ENCODE measurements around the gene ZFHX3.

The ZFHX3 gene

GRCh38 chr16:72898216-72898825, 149.6 kb downstream of the ZFHX3 start:
- DNase-seq (ENCODE audit: extremely low spot score) = no peak
- POLR2A ChIA-PET = no interaction called here
- CTCF ChIA-PET = no interaction called here
- TF ChIP-seq FOXK2 (IDR thresholded peaks at IDR 0.05) (no peak), SP1 (IDR thresholded peaks at IDR 0.05) (no peak), FOXA1 (IDR thresholded peaks at IDR 0.05) (no peak), ARNT (IDR thresholded peaks at IDR 0.05) (no peak), BHLHE40 (IDR thresholded peaks at IDR 0.05; ENCODE audit: borderline replicate concordance) (no peak), TARDBP (IDR thresholded peaks at IDR 0.05) (no peak), ELF4 (IDR thresholded peaks at IDR 0.05) (no peak), L3MBTL2 (conservative IDR thresholded peaks at IDR 0.05) (no peak), ZNF384 (IDR thresholded peaks at IDR 0.05) (no peak), NFRKB (IDR thresholded peaks at IDR 0.05) (no peak), LEF1 (IDR thresholded peaks at IDR 0.05; ENCODE audit: borderline replicate concordance) (no peak)

GRCh38 chr16:72897707-72898106, 150.2 kb downstream of the ZFHX3 start:
- no peak for DNase-seq (ENCODE audit: extremely low spot score)
- ChIA-PET CTCF (no interaction called here), POLR2A (no interaction called here)
- TF ChIP-seq LEF1 (IDR thresholded peaks at IDR 0.05; ENCODE audit: borderline replicate concordance) = no peak
- no peak for TF ChIP-seq FOXA1 (IDR thresholded peaks at IDR 0.05)
- no peak for TF ChIP-seq NFRKB (IDR thresholded peaks at IDR 0.05)
- TF ChIP-seq TARDBP (IDR thresholded peaks at IDR 0.05) = no peak
- TF ChIP-seq HDGF (IDR thresholded peaks at IDR 0.05; ENCODE audit: borderline replicate concordance) = no peak
- no peak for TF ChIP-seq ZNF384 (IDR thresholded peaks at IDR 0.05)
- no peak for TF ChIP-seq PKNOX1 (IDR thresholded peaks at IDR 0.05)
- no peak for TF ChIP-seq SUZ12 (IDR thresholded peaks at IDR 0.05)
- TF ChIP-seq FOXM1 (IDR thresholded peaks at IDR 0.05; ENCODE audit: borderline replicate concordance) = no peak
- no peak for TF ChIP-seq ARNT (IDR thresholded peaks at IDR 0.05)
- TF ChIP-seq BHLHE40 (IDR thresholded peaks at IDR 0.05; ENCODE audit: borderline replicate concordance) = no peak
- no peak for TF ChIP-seq L3MBTL2 (conservative IDR thresholded peaks at IDR 0.05)

- CTCF ChIA-PET = interaction anchor here (0.7 kb wide), 1 partner anchor 394 kb away, joined by 3 read pairs; no protein-coding TSS in a partner anchor
- POLR2A ChIA-PET = no interaction called here
- TF ChIP-seq ELF4 (IDR thresholded peaks at IDR 0.05) = no peak
- no peak for TF ChIP-seq FOXK2 (IDR thresholded peaks at IDR 0.05)
- TF ChIP-seq SUZ12 (IDR thresholded peaks at IDR 0.05) = no peak
- TF ChIP-seq L3MBTL2 (conservative IDR thresholded peaks at IDR 0.05) = no peak
- TF ChIP-seq HDGF (IDR thresholded peaks at IDR 0.05; ENCODE audit: borderline replicate concordance) = no peak
- no peak for TF ChIP-seq LEF1 (IDR thresholded peaks at IDR 0.05; ENCODE audit: borderline replicate concordance)
- no peak for TF ChIP-seq NFRKB (IDR thresholded peaks at IDR 0.05)
- TF ChIP-seq ZNF384 (IDR thresholded peaks at IDR 0.05) = no peak
- TF ChIP-seq FOXA1 (IDR thresholded peaks at IDR 0.05) = no peak
- TF ChIP-seq BHLHE40 (IDR thresholded peaks at IDR 0.05; ENCODE audit: borderline replicate concordance) = no peak
- no peak for DNase-seq (ENCODE audit: extremely low spot score)
Observed at GRCh38 chr16:72896485-72897118, 151.3 kb downstream of the ZFHX3 start.

GRCh38 chr16:72895951-72896350, 152.0 kb downstream of the ZFHX3 start:
- CTCF ChIA-PET = no interaction called here
- DNase-seq (ENCODE audit: extremely low spot score) = no peak
- POLR2A ChIA-PET = no interaction called here
- TF ChIP-seq CTBP1 (IDR thresholded peaks at IDR 0.05; ENCODE audit: borderline replicate concordance) (no peak), BHLHE40 (IDR thresholded peaks at IDR 0.05; ENCODE audit: borderline replicate concordance) (no peak), HDGF (IDR thresholded peaks at IDR 0.05; ENCODE audit: borderline replicate concordance) (no peak), SP1 (IDR thresholded peaks at IDR 0.05) (no peak), NFRKB (IDR thresholded peaks at IDR 0.05) (no peak), FOXK2 (IDR thresholded peaks at IDR 0.05) (no peak), SUZ12 (IDR thresholded peaks at IDR 0.05) (no peak), LEF1 (IDR thresholded peaks at IDR 0.05; ENCODE audit: borderline replicate concordance) (no peak), PKNOX1 (IDR thresholded peaks at IDR 0.05) (no peak), TARDBP (IDR thresholded peaks at IDR 0.05) (no peak), ELF4 (IDR thresholded peaks at IDR 0.05) (no peak), FOXM1 (IDR thresholded peaks at IDR 0.05; ENCODE audit: borderline replicate concordance) (no peak), ZNF384 (IDR thresholded peaks at IDR 0.05) (no peak), ARNT (IDR thresholded peaks at IDR 0.05) (no peak), FOXA1 (IDR thresholded peaks at IDR 0.05) (no peak), L3MBTL2 (conservative IDR thresholded peaks at IDR 0.05) (no peak)

- POLR2A ChIA-PET = no interaction called here
- no peak for TF ChIP-seq FOXM1 (IDR thresholded peaks at IDR 0.05; ENCODE audit: borderline replicate concordance)
- no peak for TF ChIP-seq SP1 (IDR thresholded peaks at IDR 0.05)
- TF ChIP-seq CTBP1 (IDR thresholded peaks at IDR 0.05; ENCODE audit: borderline replicate concordance) = no peak
- no peak for TF ChIP-seq SUZ12 (IDR thresholded peaks at IDR 0.05)
- TF ChIP-seq TARDBP (IDR thresholded peaks at IDR 0.05) = no peak
- no peak for DNase-seq (ENCODE audit: extremely low spot score)
- CTCF ChIA-PET = no interaction called here
Observed at GRCh38 chr16:72894293-72895151, 153.4 kb downstream of the ZFHX3 start.
